ENCODE data around the gene NDUFB3. TPM values are rescaled to one million over a fixed set of nuclear protein-coding genes. Genes with fewer than 3 reads are reported as not detected.

Gene NDUFB3
- total and polyA plus RNA-seq, 4 donors, result 46.2 to 87.5 (median 79.1) TPM

DNA sequence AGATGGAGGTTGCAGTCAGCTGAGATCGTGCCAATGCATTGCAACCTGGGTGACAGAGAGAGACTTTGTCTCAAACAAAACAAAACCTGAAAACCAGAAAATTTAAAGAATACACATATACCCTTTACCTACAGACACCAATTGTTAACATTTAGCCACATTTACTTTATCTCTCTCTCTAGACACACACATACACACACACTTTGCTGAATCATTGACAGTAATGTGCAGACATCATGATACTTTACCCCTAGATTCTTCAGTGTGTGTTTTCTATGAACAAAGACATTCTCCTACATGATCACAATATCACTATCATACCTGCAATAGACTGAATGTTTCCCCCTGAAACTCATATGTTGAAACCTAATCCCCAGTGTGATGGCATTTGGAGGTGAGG is 34.0 kb downstream of the NDUFB3 start:
- 94 to 96% methylated on average over 1 of the region's 1 CpG for WGBS, 2 donors
- H3K36me3 ChIP-seq (ENCODE audit: control insufficient read depth in 4 of 4, insufficient read depth in 4 of 4, low read length in 4 of 4), result no peaks in the 10 kb centered on the region
- peaks cover 0 to 3% (median 0%) of the 10 kb centered on the region in 5 donors for H3K4me1 ChIP-seq (ENCODE audit: control insufficient read depth in 5 of 5, insufficient read depth in 5 of 5, low read length in 5 of 5)
- TF ChIP-seq, protein P1, sequence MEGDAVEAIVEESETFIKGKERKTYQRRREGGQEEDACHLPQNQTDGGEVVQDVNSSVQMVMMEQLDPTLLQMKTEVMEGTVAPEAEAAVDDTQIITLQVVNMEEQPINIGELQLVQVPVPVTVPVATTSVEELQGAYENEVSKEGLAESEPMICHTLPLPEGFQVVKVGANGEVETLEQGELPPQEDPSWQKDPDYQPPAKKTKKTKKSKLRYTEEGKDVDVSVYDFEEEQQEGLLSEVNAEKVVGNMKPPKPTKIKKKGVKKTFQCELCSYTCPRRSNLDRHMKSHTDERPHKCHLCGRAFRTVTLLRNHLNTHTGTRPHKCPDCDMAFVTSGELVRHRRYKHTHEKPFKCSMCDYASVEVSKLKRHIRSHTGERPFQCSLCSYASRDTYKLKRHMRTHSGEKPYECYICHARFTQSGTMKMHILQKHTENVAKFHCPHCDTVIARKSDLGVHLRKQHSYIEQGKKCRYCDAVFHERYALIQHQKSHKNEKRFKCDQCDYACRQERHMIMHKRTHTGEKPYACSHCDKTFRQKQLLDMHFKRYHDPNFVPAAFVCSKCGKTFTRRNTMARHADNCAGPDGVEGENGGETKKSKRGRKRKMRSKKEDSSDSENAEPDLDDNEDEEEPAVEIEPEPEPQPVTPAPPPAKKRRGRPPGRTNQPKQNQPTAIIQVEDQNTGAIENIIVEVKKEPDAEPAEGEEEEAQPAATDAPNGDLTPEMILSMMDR (IDR thresholded peaks at IDR 0.05; ENCODE audit: control extremely low read depth, extremely low read depth), result no peak
- no peaks in the 10 kb centered on the region for H3K27me3 ChIP-seq (ENCODE audit: control insufficient read depth in 3 of 3, insufficient read depth in 3 of 3, low read length in 2 of 3)
- no peaks in the 10 kb centered on the region for H3K9me3 ChIP-seq (ENCODE audit: control insufficient read depth in 4 of 4, insufficient read depth in 3 of 4, low read length in 3 of 4)
- DNase-seq (no peak), ATAC-seq (ENCODE audit: insufficient read depth, low FRiP score) (no peak)
- H3K4me3 ChIP-seq, result no peak overlapping the region
- no peak overlapping the region for H3K27ac ChIP-seq (ENCODE audit: low read depth in 1 of 2, low read length in 1 of 2)
- no peak overlapping the region for H3K9ac ChIP-seq (ENCODE audit: insufficient read depth in 1 of 2, low read length in 2 of 2)

DNA sequence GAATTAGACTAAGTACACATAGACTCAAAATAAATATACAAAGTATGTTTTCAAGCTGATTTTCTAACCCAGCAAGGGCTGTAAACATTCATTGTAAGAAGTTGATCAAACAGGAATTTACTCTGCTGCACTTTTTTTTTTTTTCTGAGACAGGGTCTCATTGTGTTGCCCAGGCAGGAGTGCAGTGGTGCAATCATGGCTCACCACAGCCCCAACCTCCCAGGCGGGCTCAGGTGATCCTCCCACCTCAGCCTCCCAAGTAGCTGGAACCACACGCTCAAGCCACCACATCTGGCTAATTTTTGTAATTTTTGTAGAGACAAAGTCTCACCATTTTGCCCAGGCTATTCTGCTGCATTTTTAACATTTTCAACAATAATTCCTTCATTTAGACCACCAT is 35.8 kb downstream of the NDUFB3 start:
- WGBS, 2 donors, result 93 to 95% methylated on average over 2 of the region's 2 CpGs
- Histone ChIP-seq H3K9ac (ENCODE audit: insufficient read depth in 1 of 2, low read length in 2 of 2) (no peak overlapping the region), H3K36me3 (ENCODE audit: control insufficient read depth in 4 of 4, insufficient read depth in 4 of 4, low read length in 4 of 4) (no peaks in the 10 kb centered on the region), H3K27me3 (ENCODE audit: control insufficient read depth in 3 of 3, insufficient read depth in 3 of 3, low read length in 2 of 3) (no peaks in the 10 kb centered on the region), H3K4me1 (ENCODE audit: control insufficient read depth in 5 of 5, insufficient read depth in 5 of 5, low read length in 5 of 5) (peaks cover 0 to 3% (median 0%) of the 10 kb centered on the region in 5 donors), H3K27ac (ENCODE audit: low read depth in 1 of 2, low read length in 1 of 2) (no peak overlapping the region), H3K9me3 (ENCODE audit: control insufficient read depth in 4 of 4, insufficient read depth in 3 of 4, low read length in 3 of 4) (no peaks in the 10 kb centered on the region), H3K4me3 (no peak overlapping the region)
- TF ChIP-seq, protein P1 (IDR thresholded peaks at IDR 0.05; ENCODE audit: control extremely low read depth, extremely low read depth), result no peak
- DNase-seq (no peak), ATAC-seq (ENCODE audit: insufficient read depth, low FRiP score) (no peak)

DNA sequence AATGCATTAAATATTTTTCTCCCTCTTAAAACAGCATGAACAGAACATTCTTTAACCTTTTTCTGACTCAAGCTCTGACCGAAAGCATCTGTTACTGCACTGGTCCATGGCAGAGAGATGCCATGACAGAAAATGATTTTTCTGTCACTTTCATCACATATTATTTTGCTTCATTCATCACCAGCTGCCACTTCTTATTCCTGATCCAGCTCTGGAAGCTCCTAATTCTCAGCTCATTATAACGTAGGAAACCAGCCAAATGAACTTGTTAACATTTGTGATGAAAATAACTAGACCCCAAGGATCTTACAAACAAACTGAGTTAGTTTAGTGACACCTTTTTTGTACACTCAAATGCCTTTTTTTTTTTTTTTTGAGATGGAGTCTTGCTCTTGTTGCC is 36.5 kb downstream of the NDUFB3 start:
- Histone ChIP-seq H3K9ac (ENCODE audit: insufficient read depth in 1 of 2, low read length in 2 of 2) (no peak overlapping the region), H3K36me3 (ENCODE audit: control insufficient read depth in 4 of 4, insufficient read depth in 4 of 4, low read length in 4 of 4) (no peaks in the 10 kb centered on the region), H3K27me3 (ENCODE audit: control insufficient read depth in 3 of 3, insufficient read depth in 3 of 3, low read length in 2 of 3) (no peaks in the 10 kb centered on the region), H3K4me3 (no peak overlapping the region), H3K9me3 (ENCODE audit: control insufficient read depth in 4 of 4, insufficient read depth in 3 of 4, low read length in 3 of 4) (no peaks in the 10 kb centered on the region), H3K27ac (ENCODE audit: low read depth in 1 of 2, low read length in 1 of 2) (no peak overlapping the region), H3K4me1 (ENCODE audit: control insufficient read depth in 5 of 5, insufficient read depth in 5 of 5, low read length in 5 of 5) (peaks cover 0 to 3% (median 0%) of the 10 kb centered on the region in 5 donors)
- TF ChIP-seq, protein P1 (IDR thresholded peaks at IDR 0.05; ENCODE audit: control extremely low read depth, extremely low read depth), result no peak
- DNase-seq, result no peak
- 91 to 97% methylated on average over 2 of the region's 2 CpGs for WGBS, 2 donors
- no peak for ATAC-seq (ENCODE audit: insufficient read depth, low FRiP score)

DNA sequence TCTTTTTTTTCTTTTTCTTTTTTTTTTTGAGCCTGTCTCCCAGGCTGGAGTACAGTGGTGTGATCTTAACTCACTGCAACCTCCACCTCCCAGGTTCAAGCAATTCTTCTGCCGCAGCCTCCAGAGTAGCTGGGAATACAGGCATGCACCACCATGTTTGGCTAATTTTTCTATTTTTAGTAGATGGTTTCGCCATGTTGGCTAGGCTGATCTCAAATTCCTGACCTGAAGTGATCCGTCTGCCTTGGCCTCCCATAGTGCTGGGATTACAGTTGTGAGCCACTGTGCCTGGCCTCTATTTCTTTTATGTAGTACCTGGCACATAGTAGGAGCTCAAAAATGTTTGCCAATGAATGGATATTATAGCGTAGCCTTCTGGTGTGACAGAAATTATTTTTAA is 37.4 kb downstream of the NDUFB3 start:
- 94% methylated on average over 4 of the region's 4 CpGs for WGBS, 2 donors
- ATAC-seq (ENCODE audit: insufficient read depth, low FRiP score) (no peak), DNase-seq (no peak)
- Histone ChIP-seq H3K36me3 (ENCODE audit: control insufficient read depth in 4 of 4, insufficient read depth in 4 of 4, low read length in 4 of 4) (no peaks in the 10 kb centered on the region), H3K4me3 (no peak overlapping the region), H3K9me3 (ENCODE audit: control insufficient read depth in 4 of 4, insufficient read depth in 3 of 4, low read length in 3 of 4) (no peaks in the 10 kb centered on the region), H3K4me1 (ENCODE audit: control insufficient read depth in 5 of 5, insufficient read depth in 5 of 5, low read length in 5 of 5) (peaks cover 0 to 3% (median 0%) of the 10 kb centered on the region in 5 donors), H3K9ac (ENCODE audit: insufficient read depth in 1 of 2, low read length in 2 of 2) (no peak overlapping the region), H3K27me3 (ENCODE audit: control insufficient read depth in 3 of 3, insufficient read depth in 3 of 3, low read length in 2 of 3) (no peaks in the 10 kb centered on the region), H3K27ac (ENCODE audit: low read depth in 1 of 2, low read length in 1 of 2) (no peak overlapping the region)
- TF ChIP-seq, protein P1 (IDR thresholded peaks at IDR 0.05; ENCODE audit: control extremely low read depth, extremely low read depth), result no peak
